ENCODE results near the gene NEDD4.

DNA sequence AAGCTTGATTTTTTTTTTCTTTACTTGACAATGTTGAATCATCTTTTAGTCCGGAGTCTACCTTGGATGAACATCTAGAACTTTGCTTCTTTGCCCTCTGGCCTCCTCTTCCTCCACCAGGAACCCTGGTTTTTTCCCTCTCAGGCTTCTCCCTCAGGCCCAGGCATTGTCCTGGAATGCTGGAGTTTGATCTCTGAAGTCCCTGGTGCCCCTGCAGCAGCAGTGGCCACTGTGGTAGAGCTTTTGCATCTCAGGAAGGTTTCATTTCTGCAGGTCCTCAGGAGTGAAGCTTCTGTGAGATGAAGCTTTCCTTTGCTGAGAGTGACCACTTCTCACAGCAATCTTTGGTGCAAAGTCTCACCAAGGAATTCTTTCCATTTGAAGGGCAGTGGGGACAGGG lies 39.0 kb upstream of the NEDD4 start:
- TF ChIP-seq, protein P1, sequence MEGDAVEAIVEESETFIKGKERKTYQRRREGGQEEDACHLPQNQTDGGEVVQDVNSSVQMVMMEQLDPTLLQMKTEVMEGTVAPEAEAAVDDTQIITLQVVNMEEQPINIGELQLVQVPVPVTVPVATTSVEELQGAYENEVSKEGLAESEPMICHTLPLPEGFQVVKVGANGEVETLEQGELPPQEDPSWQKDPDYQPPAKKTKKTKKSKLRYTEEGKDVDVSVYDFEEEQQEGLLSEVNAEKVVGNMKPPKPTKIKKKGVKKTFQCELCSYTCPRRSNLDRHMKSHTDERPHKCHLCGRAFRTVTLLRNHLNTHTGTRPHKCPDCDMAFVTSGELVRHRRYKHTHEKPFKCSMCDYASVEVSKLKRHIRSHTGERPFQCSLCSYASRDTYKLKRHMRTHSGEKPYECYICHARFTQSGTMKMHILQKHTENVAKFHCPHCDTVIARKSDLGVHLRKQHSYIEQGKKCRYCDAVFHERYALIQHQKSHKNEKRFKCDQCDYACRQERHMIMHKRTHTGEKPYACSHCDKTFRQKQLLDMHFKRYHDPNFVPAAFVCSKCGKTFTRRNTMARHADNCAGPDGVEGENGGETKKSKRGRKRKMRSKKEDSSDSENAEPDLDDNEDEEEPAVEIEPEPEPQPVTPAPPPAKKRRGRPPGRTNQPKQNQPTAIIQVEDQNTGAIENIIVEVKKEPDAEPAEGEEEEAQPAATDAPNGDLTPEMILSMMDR (IDR thresholded peaks at IDR 0.05): no peak
- TF ChIP-seq POLR2A (IDR thresholded peaks at IDR 0.05) (no peak), EP300 (IDR thresholded peaks at IDR 0.05; ENCODE audit: low read depth) (no peak)
